Fibroblast of lung (primary cell): ENCODE data around the gene DNAH5.

ENCODE experiments used
- EZH2 ChIP-seq: IDR thresholded peaks from 2 replicates; pipeline ENCODE4 v1.5.1; 2012; ENCODE audit warnings: low read length, control low read depth, mild to moderate bottlenecking; ENCODE audit errors: missing control alignments
- TF ChIP-seq, protein P1 (sequence below), 2 donors: IDR thresholded peaks in 1 of 2; conservative IDR thresholded peaks in 1 of 2; 1 replicate in 1 of 2; 2 replicates in 1 of 2; pipeline ENCODE4 v1.5.1; 2011 to 2012; ENCODE audit warnings: low read length in 2 of 2, control low read depth in 1 of 2, inconsistent platforms in 1 of 2, low read depth in 1 of 2, mild to moderate bottlenecking in 1 of 2

- TF ChIP-seq, protein P1, sequence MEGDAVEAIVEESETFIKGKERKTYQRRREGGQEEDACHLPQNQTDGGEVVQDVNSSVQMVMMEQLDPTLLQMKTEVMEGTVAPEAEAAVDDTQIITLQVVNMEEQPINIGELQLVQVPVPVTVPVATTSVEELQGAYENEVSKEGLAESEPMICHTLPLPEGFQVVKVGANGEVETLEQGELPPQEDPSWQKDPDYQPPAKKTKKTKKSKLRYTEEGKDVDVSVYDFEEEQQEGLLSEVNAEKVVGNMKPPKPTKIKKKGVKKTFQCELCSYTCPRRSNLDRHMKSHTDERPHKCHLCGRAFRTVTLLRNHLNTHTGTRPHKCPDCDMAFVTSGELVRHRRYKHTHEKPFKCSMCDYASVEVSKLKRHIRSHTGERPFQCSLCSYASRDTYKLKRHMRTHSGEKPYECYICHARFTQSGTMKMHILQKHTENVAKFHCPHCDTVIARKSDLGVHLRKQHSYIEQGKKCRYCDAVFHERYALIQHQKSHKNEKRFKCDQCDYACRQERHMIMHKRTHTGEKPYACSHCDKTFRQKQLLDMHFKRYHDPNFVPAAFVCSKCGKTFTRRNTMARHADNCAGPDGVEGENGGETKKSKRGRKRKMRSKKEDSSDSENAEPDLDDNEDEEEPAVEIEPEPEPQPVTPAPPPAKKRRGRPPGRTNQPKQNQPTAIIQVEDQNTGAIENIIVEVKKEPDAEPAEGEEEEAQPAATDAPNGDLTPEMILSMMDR (conservative IDR thresholded peaks at IDR 0.05 in 1 of 2, IDR thresholded peaks at IDR 0.05 in 1 of 2; ENCODE audit: low read depth in 1 of 2, low read length in 2 of 2): no peak
- TF ChIP-seq EZH2: no peak
These were observed 286.3 kb downstream of the DNAH5 start for GRCh38 chr5:13658152-13658551.
